Sigmoid colon (tissue), 4 donors: Measurements from ENCODE around the gene TMEM179.

Experiments
- EP300 ChIP-seq, 4 donors: sonication (generic); formaldehyde crosslinking; IDR thresholded peaks; one replicate each; pipeline ENCODE4 v1.6.1; 2017; ENCODE audit warnings: antibody characterized with exemption in 4 of 4
- POLR2A ChIP-seq, 2 donors: fragments of 450-650 bp; IDR thresholded peaks; one replicate each; pipeline ENCODE4 v1.6.1; 2016; ENCODE audit warnings: antibody characterized with exemption in 2 of 2, mild to moderate bottlenecking in 2 of 2, moderate library complexity in 2 of 2
- POLR2AphosphoS5 ChIP-seq, 4 donors: sonication (generic); formaldehyde crosslinking; IDR thresholded peaks; one replicate each; pipeline ENCODE4 v1.6.1; 2017; ENCODE audit warnings: antibody characterized with exemption in 4 of 4

- TF ChIP-seq POLR2A (IDR thresholded peaks at IDR 0.05) (no peak), EP300 (IDR thresholded peaks at IDR 0.05) (no peak), POLR2AphosphoS5 (IDR thresholded peaks at IDR 0.05) (no peak)
These were observed 40.6 kb downstream of the TMEM179 start for GRCh38 chr14:104563742-104564615.
